A673 (cell line): Measurements from ENCODE around the gene TCERG1L. TPM values are rescaled to one million over a fixed set of nuclear protein-coding genes. Genes with fewer than 3 reads are reported as not detected.

Experiments
- BruUV-seq: library from RNA; stranded (reverse); fragments of 400-500 nt; replicated peaks from 2 replicates; lab custom pipeline; 2021; lab: Mats Ljungman, UMichigan
- CTCF ChIA-PET: fragments of 300-600 bp; sonication (Branson Sonifier 250); formaldehyde crosslinking; loops from one replicate; lab custom pipeline; 2022; ENCODE audit warnings: antibody characterized with exemption; lab: Charles Lee
- POLR2A ChIA-PET: fragments of 300-600 bp; sonication (Branson Sonifier 250); formaldehyde crosslinking; loops from one replicate; lab custom pipeline; 2022; ENCODE audit warnings: antibody characterized with exemption; ENCODE audit not compliant: low non-redundant PET; lab: Charles Lee
- DNase-seq: peaks from one replicate; pipeline ENCODE4 v3.0.0-alpha.2; 2015; ENCODE audit warnings: low spot score
- H3K27ac ChIP-seq: fragments of 200-600 bp; sonication (generic); 2 replicates; pipeline ENCODE4 v1.5.1; 2016; ENCODE audit warnings: mixed run types, low read depth, mild to moderate bottlenecking, mixed read lengths, antibody characterized with exemption, low read length; ENCODE audit not compliant: poor library complexity, severe bottlenecking
- H3K27me3 ChIP-seq: fragments of 200-600 bp; sonication (generic); replicated peaks from 2 replicates; pipeline ENCODE4 v1.6.1; 2017; ENCODE audit warnings: mixed run types, low read depth, mild to moderate bottlenecking, mixed read lengths, antibody characterized with exemption, low read length; ENCODE audit not compliant: insufficient read depth, poor library complexity
- H3K36me3 ChIP-seq: fragments of 200-600 bp; sonication (generic); 2 replicates; pipeline ENCODE4 v1.6.1; 2016; ENCODE audit warnings: mixed run types, mild to moderate bottlenecking, mixed read lengths, antibody characterized with exemption, low read length; ENCODE audit not compliant: insufficient read depth, poor library complexity, severe bottlenecking
- H3K4me1 ChIP-seq: fragments of 200-600 bp; sonication (generic); 2 replicates; pipeline ENCODE4 v1.6.1; 2017; ENCODE audit warnings: mixed run types, mild to moderate bottlenecking, mixed read lengths, antibody characterized with exemption, low read length; ENCODE audit not compliant: insufficient read depth, poor library complexity, severe bottlenecking
- H3K4me3 ChIP-seq: fragments of 200-600 bp; sonication (generic); 2 replicates; pipeline ENCODE4 v1.5.1; 2016; ENCODE audit warnings: low read depth, mixed run types, mild to moderate bottlenecking, mixed read lengths, low read length; ENCODE audit not compliant: poor library complexity, severe bottlenecking
- H3K9me3 ChIP-seq: fragments of 200-600 bp; sonication (generic); 2 replicates; pipeline ENCODE4 v1.6.1; 2016; ENCODE audit warnings: mixed run types, low read depth, mild to moderate bottlenecking, mixed read lengths, antibody characterized with exemption, low read length; ENCODE audit not compliant: poor library complexity, severe bottlenecking
- CTCF ChIP-seq: fragments of 300-800, 200-600 bp; sonication (generic); conservative IDR thresholded peaks from 2 replicates; pipeline ENCODE4 v1.5.1; 2017; ENCODE audit warnings: low read depth, mild to moderate bottlenecking, antibody characterized with exemption, low read length, moderate library complexity, mixed read lengths
- EZH2 ChIP-seq: fragments of 200-600 bp; sonication (generic); IDR thresholded peaks from 2 replicates; pipeline ENCODE4 v1.6.1; 2017; ENCODE audit warnings: borderline replicate concordance, low read depth, mild to moderate bottlenecking, mixed read lengths, antibody characterized with exemption, low read length; ENCODE audit not compliant: poor library complexity, severe bottlenecking
- intact Hi-C: fragments of 100-400 bp; cut with micrococcal nuclease; formaldehyde crosslinking; loops from one replicate; pipeline ENCODE4 v1.10.0; 2022; ENCODE audit not compliant: unreplicated experiment
- total RNA-seq: library from RNA; stranded (reverse); gene quantifications from 2 replicates; pipeline ENCODE4 v1.2.3, GENCODE V29; 2021

The TCERG1L gene
- total RNA-seq, 1 experiment from 2014 or later: 16.3 TPM

GRCh38 chr10:131320860-131321604, 9.5 kb upstream of the TCERG1L start:
- Histone ChIP-seq H3K4me3 (no peak overlapping the region), H3K27me3 (no peaks in the 10 kb centered on the region), H3K4me1 (peaks cover 21% of the 10 kb centered on the region), H3K27ac (no peak overlapping the region), H3K9me3 (no peaks in the 10 kb centered on the region), H3K36me3 (no peaks in the 10 kb centered on the region)
- intact Hi-C loops: no loop called here
- no TSS peak for BruUV-seq
- no peak for DNase-seq
- ChIA-PET POLR2A (no interaction called here), CTCF (no interaction called here)
- no peak for TF ChIP-seq CTCF
- no peak for TF ChIP-seq EZH2

- CTCF ChIA-PET: no interaction called here
- POLR2A ChIA-PET: no interaction called here
- no peak for DNase-seq
- no peaks in the 10 kb centered on the region for H3K36me3 ChIP-seq
- H3K27me3 ChIP-seq: no peaks in the 10 kb centered on the region
- peaks cover 12% of the 10 kb centered on the region for H3K4me1 ChIP-seq
- no peak overlapping the region for H3K27ac ChIP-seq
- BruUV-seq: no TSS peak
- TF ChIP-seq CTCF: no peak
- no peak for TF ChIP-seq EZH2
- no peak overlapping the region for H3K4me3 ChIP-seq
- no peaks in the 10 kb centered on the region for H3K9me3 ChIP-seq
- intact Hi-C loops: loop anchor here (10.0 kb wide), 1 partner anchor 556 kb away; no protein-coding TSS in a partner anchor
These were observed 7.3 kb upstream of the TCERG1L start for GRCh38 chr10:131318814-131319213.

GRCh38 chr10:131318291-131318690, 6.8 kb upstream of the TCERG1L start:
- no peak overlapping the region for H3K4me3 ChIP-seq
- peaks cover 10% of the 10 kb centered on the region for H3K4me1 ChIP-seq
- H3K36me3 ChIP-seq: no peaks in the 10 kb centered on the region
- no peaks in the 10 kb centered on the region for H3K27me3 ChIP-seq
- TF ChIP-seq EZH2 (no peak), CTCF (no peak)
- POLR2A ChIA-PET: no interaction called here
- CTCF ChIA-PET: no interaction called here
- intact Hi-C loops: loop anchor here (10.0 kb wide), 1 partner anchor 557 kb away; no protein-coding TSS in a partner anchor
- no peak for DNase-seq
- BruUV-seq: no TSS peak
- no peak overlapping the region for H3K27ac ChIP-seq
- H3K9me3 ChIP-seq: no peaks in the 10 kb centered on the region
